ENCODE data around the gene ATP1B1.

DNA sequence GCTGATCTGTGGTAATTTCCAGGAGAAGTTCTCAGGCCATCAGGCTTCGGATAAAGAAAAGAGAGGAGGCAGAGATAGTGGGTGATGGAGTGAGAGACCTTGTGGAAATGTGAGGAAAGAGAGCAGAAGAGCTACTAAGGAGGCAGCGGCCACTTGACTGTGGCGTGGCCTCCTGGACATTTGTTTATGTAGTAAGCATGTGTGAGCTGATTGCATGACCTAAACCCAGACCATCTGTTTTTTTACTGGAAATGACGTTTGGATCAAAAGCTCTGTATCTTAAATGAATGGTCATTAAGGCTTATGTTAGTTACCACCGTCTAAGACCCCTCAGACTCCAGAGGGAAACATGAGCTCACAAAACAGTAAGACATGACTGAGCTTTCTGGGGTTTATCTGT is 13.6 kb downstream of the ATP1B1 start:
- TF ChIP-seq POLR2A (IDR thresholded peaks at IDR 0.05; ENCODE audit: low read length) = no peak
- no peak for TF ChIP-seq GATA1 (IDR thresholded peaks at IDR 0.05; ENCODE audit: low read depth, low read length)

Measured in erythroblast (primary cell).